WTC11 (cell line): ENCODE measurements around the gene CFAP100. TPM values are rescaled to one million over a fixed set of nuclear protein-coding genes. Genes with fewer than 3 reads are reported as not detected.

ENCODE experiments used
- ATAC-seq: fragments of 200-7000 bp; cut with Tn5 transposase; 2 replicates; pipeline ENCODE4 v1.10.0; 2021; ENCODE audit warnings: mild to moderate bottlenecking, moderate library complexity
- CTCF ChIA-PET: fragments of 300-600 bp; sonication (Branson Sonifier 250); formaldehyde crosslinking; loops from one replicate; lab custom pipeline; 2021; ENCODE audit warnings: antibody characterized with exemption; lab: Charles Lee
- POLR2A ChIA-PET: fragments of 350-600 bp; sonication (Branson Sonifier 250); formaldehyde crosslinking; loops from one replicate; lab custom pipeline; 2021; ENCODE audit warnings: antibody characterized with exemption; lab: Charles Lee
- DNase-seq: peaks from one replicate; pipeline ENCODE4 v3.0.0; 2021; ENCODE audit warnings: low spot score
- H3K27ac Mint-ChIP-seq: 2 replicates; pipeline ENCODE4 v1.8.0; 2021; ENCODE audit warnings: mixed read lengths
- H3K27me3 Mint-ChIP-seq: 2 replicates; pipeline ENCODE4 v1.8.0; 2021; ENCODE audit warnings: low read depth, mild to moderate bottlenecking, moderate library complexity, mixed read lengths
- H3K36me3 Mint-ChIP-seq: 2 replicates; pipeline ENCODE4 v1.8.0; 2021; ENCODE audit warnings: mixed read lengths
- H3K4me1 Mint-ChIP-seq: 2 replicates; pipeline ENCODE4 v1.8.0; 2022; ENCODE audit warnings: mixed read lengths
- H3K4me3 Mint-ChIP-seq: 2 replicates; pipeline ENCODE4 v1.8.0; 2021; ENCODE audit warnings: mild to moderate bottlenecking, moderate library complexity, mixed read lengths
- H3K9me3 Mint-ChIP-seq: 2 replicates; pipeline ENCODE4 v1.8.0; 2021; ENCODE audit warnings: mixed read lengths
- ATF6 ChIP-seq: sonication (generic); formaldehyde crosslinking; IDR thresholded peaks from 2 replicates; pipeline ENCODE4 v1.8.1; 2023; ENCODE audit warnings: mild to moderate bottlenecking, missing genetic modification reagents
- CDX4 ChIP-seq: fragments of 250-450 bp; sonication (Bioruptor Pico); IDR thresholded peaks from 2 replicates; pipeline ENCODE4 v1.9.0; 2021; ENCODE audit warnings: moderate library complexity, mild to moderate bottlenecking, inconsistent platforms, borderline replicate concordance
- EMX1 ChIP-seq: fragments of 250-450 bp; sonication (Bioruptor Pico); IDR thresholded peaks from 2 replicates; pipeline ENCODE4 v1.8.0; 2021; ENCODE audit warnings: mild to moderate bottlenecking
- ERG ChIP-seq: fragments of 250-450 bp; sonication (Bioruptor Pico); IDR thresholded peaks from 2 replicates; pipeline ENCODE4 v1.8.0; 2021; ENCODE audit warnings: mild to moderate bottlenecking
- FOXP1 ChIP-seq: sonication (generic); formaldehyde crosslinking; IDR thresholded peaks from 2 replicates; pipeline ENCODE4 v1.8.0; 2022; ENCODE audit warnings: missing genetic modification reagents, mild to moderate bottlenecking, moderate library complexity, borderline replicate concordance
- GABPB1 ChIP-seq: sonication (generic); formaldehyde crosslinking; IDR thresholded peaks from 2 replicates; pipeline ENCODE4 v1.8.1; 2023; ENCODE audit warnings: mild to moderate bottlenecking, missing genetic modification reagents
- HMGA2 ChIP-seq: fragments of 250-450 bp; sonication (Bioruptor Pico); IDR thresholded peaks from 2 replicates; pipeline ENCODE4 v1.4.0; 2021; ENCODE audit warnings: mild to moderate bottlenecking, moderate library complexity
- NR1H2 ChIP-seq: sonication (generic); formaldehyde crosslinking; IDR thresholded peaks from 2 replicates; pipeline ENCODE4 v1.9.0; 2021; ENCODE audit warnings: mild to moderate bottlenecking, moderate library complexity, missing genetic modification reagents
- OVOL2 ChIP-seq: fragments of 250-450 bp; sonication (Bioruptor Pico); IDR thresholded peaks from 2 replicates; pipeline ENCODE4 v1.9.0; 2021; ENCODE audit warnings: mild to moderate bottlenecking, borderline replicate concordance
- RELA ChIP-seq: sonication (generic); formaldehyde crosslinking; IDR thresholded peaks from 2 replicates; pipeline ENCODE4 v1.8.1; 2022; ENCODE audit warnings: missing genetic modification reagents, mild to moderate bottlenecking, borderline replicate concordance
- SMAD3 ChIP-seq: sonication (generic); formaldehyde crosslinking; IDR thresholded peaks from 2 replicates; pipeline ENCODE4 v1.8.0; 2022; ENCODE audit warnings: missing genetic modification reagents, mild to moderate bottlenecking, borderline replicate concordance
- SMAD4 ChIP-seq: sonication (generic); formaldehyde crosslinking; IDR thresholded peaks from 2 replicates; pipeline ENCODE4 v1.8.0; 2022; ENCODE audit warnings: mild to moderate bottlenecking, missing genetic modification reagents
- SOX15 ChIP-seq: fragments of 250-450 bp; sonication (Bioruptor Pico); IDR thresholded peaks from 2 replicates; pipeline ENCODE4 v1.9.0; 2021; ENCODE audit warnings: mild to moderate bottlenecking
- STAT6 ChIP-seq: sonication (generic); formaldehyde crosslinking; conservative IDR thresholded peaks from 2 replicates; pipeline ENCODE4 v1.8.1; 2023; ENCODE audit warnings: mild to moderate bottlenecking, low read depth, missing genetic modification reagents, moderate library complexity
- TCF7 ChIP-seq: sonication (generic); formaldehyde crosslinking; IDR thresholded peaks from 2 replicates; pipeline ENCODE4 v1.8.0; 2022; ENCODE audit warnings: mild to moderate bottlenecking, low read depth, missing genetic modification reagents, moderate library complexity
- TP53 ChIP-seq: sonication (generic); formaldehyde crosslinking; IDR thresholded peaks from 2 replicates; pipeline ENCODE4 v1.8.1; 2023; ENCODE audit warnings: mild to moderate bottlenecking, missing genetic modification reagents
- USF1 ChIP-seq: sonication (generic); formaldehyde crosslinking; IDR thresholded peaks from 2 replicates; pipeline ENCODE4 v1.8.0; 2022; ENCODE audit warnings: mild to moderate bottlenecking, missing genetic modification reagents
- USF2 ChIP-seq: sonication (generic); formaldehyde crosslinking; IDR thresholded peaks from 2 replicates; pipeline ENCODE4 v1.8.1; 2023; ENCODE audit warnings: mild to moderate bottlenecking, missing genetic modification reagents, moderate library complexity
- ZNF263 ChIP-seq: sonication (generic); formaldehyde crosslinking; IDR thresholded peaks from 2 replicates; pipeline ENCODE4 v1.8.1; 2022; ENCODE audit warnings: low read depth, mild to moderate bottlenecking, moderate library complexity, missing genetic modification reagents
- ZNF317 ChIP-seq: sonication (generic); formaldehyde crosslinking; IDR thresholded peaks from 2 replicates; pipeline ENCODE4 v1.8.1; 2023; ENCODE audit warnings: low read depth, mild to moderate bottlenecking, moderate library complexity, missing genetic modification reagents, borderline replicate concordance
- ZNF671 ChIP-seq: fragments of 250-450 bp; sonication (Bioruptor Pico); IDR thresholded peaks from 2 replicates; pipeline ENCODE4 v1.8.0; 2021; ENCODE audit warnings: mild to moderate bottlenecking
- total RNA-seq: library from RNA; stranded (reverse); gene quantifications from 3 replicates; pipeline ENCODE4 v1.2.3, GENCODE V29; 2021

The CFAP100 gene
- total RNA-seq, 1 experiment from 2014 or later = not detected

GRCh38 chr3:126424039-126424717 is 29.5 kb downstream of the CFAP100 start:
- Mint-ChIP-seq H3K36me3 (peaks cover 20% of the 10 kb centered on the region), H3K4me3 (no peak overlapping the region), H3K27me3 (peaks cover 4% of the 10 kb centered on the region), H3K4me1 (peaks cover 22% of the 10 kb centered on the region), H3K9me3 (peaks cover 21% of the 10 kb centered on the region), H3K27ac (no peak overlapping the region)
- no peak for TF ChIP-seq ZNF263 (CRISPR knock-in tag)
- TF ChIP-seq NR1H2 (CRISPR knock-in tag) = no peak
- TF ChIP-seq OVOL2 = no peak
- no peak for TF ChIP-seq TP53 (CRISPR knock-in tag)
- no peak for TF ChIP-seq RELA (CRISPR knock-in tag)
- no peak for TF ChIP-seq ERG
- TF ChIP-seq SMAD4 (CRISPR knock-in tag) = no peak
- no peak for TF ChIP-seq FOXP1
- DNase-seq (no peak), ATAC-seq (no peak)
- ChIA-PET CTCF (no interaction called here), POLR2A (interaction anchor here (0.8 kb wide), 1 partner anchor 21 kb away, joined by 3 read pairs; no protein-coding TSS in a partner anchor)

- ATAC-seq (no peak), DNase-seq (no peak)
- CTCF ChIA-PET = no interaction called here
- Mint-ChIP-seq H3K4me1 (peaks cover 17% of the 10 kb centered on the region), H3K36me3 (peaks cover 20% of the 10 kb centered on the region), H3K27me3 (peaks cover 4% of the 10 kb centered on the region), H3K27ac (no peak overlapping the region), H3K4me3 (no peak overlapping the region), H3K9me3 (peaks cover 21% of the 10 kb centered on the region)
- POLR2A ChIA-PET = no interaction called here
- TF ChIP-seq USF2 (no peak), EMX1 (CRISPR knock-in tag) (no peak), ATF6 (CRISPR knock-in tag) (no peak), TP53 (CRISPR knock-in tag) (no peak), NR1H2 (CRISPR knock-in tag) (no peak), HMGA2 (no peak), STAT6 (no peak), TCF7 (CRISPR knock-in tag) (no peak), ZNF671 (CRISPR knock-in tag) (no peak), USF1 (no peak), GABPB1 (no peak), SMAD3 (no peak), FOXP1 (no peak), SOX15 (CRISPR knock-in tag) (no peak), ERG (no peak), CDX4 (CRISPR knock-in tag) (no peak), ZNF317 (CRISPR knock-in tag) (no peak)
Measured at GRCh38 chr3:126424751-126425150, 30.0 kb downstream of the CFAP100 start.
